Suprapubic skin (tissue), 3 donors: ENCODE results near the gene SLC35E4.

Source experiments
- CTCF ChIP-seq, 2 donors: fragments of 200-600 bp in 1 of 2; fragments of 450-650 bp in 1 of 2; sonication (generic) in 1 of 2; IDR thresholded peaks; one replicate each; pipeline ENCODE4 v1.5.1; 2016 to 2019; ENCODE audit warnings: antibody characterized with exemption in 2 of 2, mild to moderate bottlenecking in 1 of 2, moderate library complexity in 1 of 2
- POLR2A ChIP-seq, 2 donors: fragments of 450-650 bp; IDR thresholded peaks; one replicate each; pipeline ENCODE4 v1.6.1; 2017; ENCODE audit warnings: antibody characterized with exemption in 2 of 2, mild to moderate bottlenecking in 2 of 2, moderate library complexity in 2 of 2

GRCh38 chr22:30601464-30601863 lies 34.1 kb upstream of the SLC35E4 start:
- TF ChIP-seq POLR2A (IDR thresholded peaks at IDR 0.05) (no peak), CTCF (IDR thresholded peaks at IDR 0.05) (no peak)
